Ascending aorta (tissue), 2 donors: ENCODE data around the gene KLHL24. TPM values are rescaled to one million over a fixed set of nuclear protein-coding genes. Genes with fewer than 3 reads are reported as not detected.
"Not testable (repeated sequence)": the region's sequence is repeated elsewhere in the genome, so short reads cannot be mapped to it uniquely, and the experiment has no call there.

Source experiments
- DNase-seq, 2 donors: peaks; one replicate each; pipeline ENCODE4 v3.0.0-alpha.2; 2019; ENCODE audit warnings: low spot score in 2 of 2
- H3K27ac ChIP-seq, 2 donors: fragments of 200-600 bp; sonication (generic); one replicate each; pipeline ENCODE4 v1.5.1; 2016 to 2017; ENCODE audit warnings: mild to moderate bottlenecking in 1 of 2
- H3K27me3 ChIP-seq: fragments of 200-600 bp; sonication (generic); one replicate; pipeline ENCODE4 v1.5.1; 2017
- H3K36me3 ChIP-seq, 2 donors: fragments of 200-600 bp; sonication (generic); one replicate each; pipeline ENCODE4 v1.5.1; 2016
- H3K4me1 ChIP-seq, 2 donors: fragments of 200-600 bp; sonication (generic); one replicate each; pipeline ENCODE4 v1.5.1; 2016 to 2017; ENCODE audit warnings: mild to moderate bottlenecking in 1 of 2
- H3K4me3 ChIP-seq, 2 donors: fragments of 200-600 bp; sonication (generic); one replicate each; pipeline ENCODE4 v1.5.1; 2016 to 2017; ENCODE audit warnings: mild to moderate bottlenecking in 1 of 2
- H3K9me3 ChIP-seq, 2 donors: fragments of 200-600 bp; sonication (generic); one replicate each; pipeline ENCODE4 v1.5.1; 2016
- CTCF ChIP-seq, 3 experiments: fragments of 200-600 bp in 2 of 3; fragments of 450-650 bp in 1 of 3; sonication (generic) in 2 of 3; IDR thresholded peaks; one replicate each; pipeline ENCODE4 v1.5.1; 2016 to 2019; ENCODE audit warnings: antibody characterized with exemption in 3 of 3, mild to moderate bottlenecking in 1 of 3, moderate library complexity in 1 of 3
- intact Hi-C: fragments of 100-400 bp; cut with DNase I; formaldehyde crosslinking; loops from one replicate; pipeline ENCODE4 v1.15.1; 2023
- total RNA-seq: library from RNA; depleted of rRNA; stranded (reverse); fragments of >200 nt; gene quantifications from one replicate; pipeline ENCODE4 v1.1.0, GENCODE V29; 2016

Gene KLHL24
- total RNA-seq, 1 donor from 2014 or later, result 26.6 TPM

- Histone ChIP-seq H3K27ac (no peak overlapping the region), H3K9me3 (no peaks in the 10 kb centered on the region), H3K4me1 (no peaks in the 10 kb centered on the region), H3K4me3 (no peak overlapping the region), H3K36me3 (no peaks in the 10 kb centered on the region), H3K27me3 (no peaks in the 10 kb centered on the region)
- intact Hi-C loops, result no loop called here
- no peak for DNase-seq
- TF ChIP-seq CTCF (IDR thresholded peaks at IDR 0.05), result no peak
Observed at GRCh38 chr3:183619010-183619409, 16.4 kb upstream of the KLHL24 start.

- no peak overlapping the region for H3K27ac ChIP-seq
- no peak for TF ChIP-seq CTCF (IDR thresholded peaks at IDR 0.05)
- H3K27me3 ChIP-seq, result no peaks in the 10 kb centered on the region
- no peaks in the 10 kb centered on the region for H3K9me3 ChIP-seq
- intact Hi-C loops, result no loop called here
- no peak for DNase-seq
- no peaks in the 10 kb centered on the region for H3K4me1 ChIP-seq
- H3K4me3 ChIP-seq, result no peak overlapping the region
- no peaks in the 10 kb centered on the region for H3K36me3 ChIP-seq
Observed at GRCh38 chr3:183619624-183620251, 15.7 kb upstream of the KLHL24 start.

GRCh38 chr3:183620252-183620628 lies 15.2 kb upstream of the KLHL24 start:
- DNase-seq, result no peak
- Histone ChIP-seq H3K27me3 (no peaks in the 10 kb centered on the region), H3K9me3 (no peaks in the 10 kb centered on the region), H3K36me3 (no peaks in the 10 kb centered on the region), H3K27ac (no peak overlapping the region), H3K4me1 (no peaks in the 10 kb centered on the region), H3K4me3 (no peak overlapping the region)
- no peak for TF ChIP-seq CTCF (IDR thresholded peaks at IDR 0.05)
- intact Hi-C loops, result no loop called here

GRCh38 chr3:183622473-183622872 lies 12.9 kb upstream of the KLHL24 start:
- H3K4me1 ChIP-seq, DNase-seq, H3K9me3 ChIP-seq, H3K27me3 ChIP-seq, H3K27ac ChIP-seq, H3K4me3 ChIP-seq, H3K36me3 ChIP-seq, intact Hi-C loops: not testable (repeated sequence)

- H3K36me3 ChIP-seq, result no peaks in the 10 kb centered on the region
- H3K9me3 ChIP-seq, result no peaks in the 10 kb centered on the region
- H3K4me3 ChIP-seq, result no peak overlapping the region
- no peaks in the 10 kb centered on the region for H3K27me3 ChIP-seq
- no peak for TF ChIP-seq CTCF (IDR thresholded peaks at IDR 0.05)
- intact Hi-C loops, result no loop called here
- H3K27ac ChIP-seq, result peak overlapping the region; percentile 8 to 9
- no peaks in the 10 kb centered on the region for H3K4me1 ChIP-seq
- no peak for DNase-seq
Observed at GRCh38 chr3:183626877-183627594, 8.4 kb upstream of the KLHL24 start.

GRCh38 chr3:183629546-183630301 lies 5.7 kb upstream of the KLHL24 start:
- H3K4me1 ChIP-seq, result no peaks in the 10 kb centered on the region
- no peak for TF ChIP-seq CTCF (IDR thresholded peaks at IDR 0.05)
- no peak overlapping the region for H3K27ac ChIP-seq
- H3K27me3 ChIP-seq, result no peaks in the 10 kb centered on the region
- H3K9me3 ChIP-seq, result no peaks in the 10 kb centered on the region
- H3K36me3 ChIP-seq, result no peaks in the 10 kb centered on the region
- no peak overlapping the region for H3K4me3 ChIP-seq
- no peak for DNase-seq
- intact Hi-C loops, result loop anchor here (10.0 kb wide), 2 partner anchors 185 to 705 kb away; partner anchors contain the start of gene FAM131A
